GM03348 (cell line): ENCODE measurements around the gene PIK3C2A.

ENCODE experiments used
- DNase-seq: peaks from one replicate; pipeline ENCODE4 v3.0.0; 2012; ENCODE audit warnings: low spot score

PIK3C2A gene

GRCh38 chr11:17162376-17162775 is 45.4 kb downstream of the PIK3C2A start:
- no peak for DNase-seq

GRCh38 chr11:17161515-17161914 is 46.3 kb downstream of the PIK3C2A start:
- DNase-seq = no peak

GRCh38 chr11:17159441-17159840 is 48.3 kb downstream of the PIK3C2A start:
- no peak for DNase-seq
